ENCODE data around the gene FAM186B. TPM values are rescaled to one million over a fixed set of nuclear protein-coding genes. Genes with fewer than 3 reads are reported as not detected.

Gene FAM186B
- polyA plus RNA-seq, 1 of the 3 experiments (the other 2 are of a cell fraction): 0.16 TPM

- peaks cover 5% of the 10 kb centered on the region for H3F3A ChIP-seq (replicated peaks; ENCODE audit: insufficient read depth)
- peak; percentile 25 for DNase-seq
- TF ChIP-seq REST (IDR thresholded peaks at IDR 0.05; ENCODE audit: low read depth, low read length) (no peak), FOXM1 (IDR thresholded peaks at IDR 0.05; ENCODE audit: low read depth) (no peak), MAX (IDR thresholded peaks at IDR 0.05; ENCODE audit: low read depth) (no peak), EZH2phosphoT487 (IDR thresholded peaks at IDR 0.05; ENCODE audit: borderline replicate concordance, low read depth) (no peak), FOSL2 (IDR thresholded peaks at IDR 0.05; ENCODE audit: borderline replicate concordance, low read depth) (no peak), EP300 (IDR thresholded peaks at IDR 0.05; ENCODE audit: borderline replicate concordance in 1 of 2, low read depth in 1 of 2, low read length in 1 of 2) (no peak), USF1 (IDR thresholded peaks at IDR 0.05; ENCODE audit: borderline replicate concordance, low read depth) (no peak), NFIC (IDR thresholded peaks at IDR 0.05; ENCODE audit: borderline replicate concordance) (no peak), RAD21 (IDR thresholded peaks at IDR 0.05; ENCODE audit: low read length) (no peak), TEAD4 (IDR thresholded peaks at IDR 0.05; ENCODE audit: borderline replicate concordance, insufficient read depth) (no peak), POLR2AphosphoS5 (IDR thresholded peaks at IDR 0.05; ENCODE audit: low read depth, low read length) (no peak), USF2 (IDR thresholded peaks at IDR 0.05; ENCODE audit: borderline replicate concordance, low read depth, low read length) (no peak), ZBTB33 (IDR thresholded peaks at IDR 0.05; ENCODE audit: borderline replicate concordance, low read depth) (no peak), TAF1 (IDR thresholded peaks at IDR 0.05; ENCODE audit: borderline replicate concordance, low read depth, low read length) (no peak), CHD2 (IDR thresholded peaks at IDR 0.05; ENCODE audit: low read length, partially characterized antibody) (no peak), FOXJ3 (CRISPR knock-in tag; IDR thresholded peaks at IDR 0.05) (no peak), NRF1 (IDR thresholded peaks at IDR 0.05; ENCODE audit: low read depth, low read length) (no peak)
- H3K4me1 ChIP-seq (ENCODE audit: control insufficient read depth in 1 of 2, insufficient read depth in 2 of 2, low read depth in 1 of 2, low read length in 1 of 2): no peaks in the 10 kb centered on the region; a peak in 1 of 4 replicates
- no peaks in the 10 kb centered on the region for H3K9me3 ChIP-seq
- H3K36me3 ChIP-seq (replicated peaks in 1 of 2; ENCODE audit: control insufficient read depth in 1 of 2, insufficient read depth in 2 of 2, low read length in 1 of 2): peaks cover 0 to 3% of the 10 kb centered on the region in 2 experiments
- H4K20me1 ChIP-seq (ENCODE audit: insufficient read depth): no peaks in the 10 kb centered on the region
- WGBS (ENCODE audit: low lambda C conversion rate): 65% methylated on average over 5 of the region's 7 CpGs
- no peak overlapping the region for H3K9ac ChIP-seq
- no peaks in the 10 kb centered on the region for H3K79me2 ChIP-seq (ENCODE audit: insufficient read depth)
- H3K9me2 ChIP-seq: no peaks in the 10 kb centered on the region
- ChIA-PET CTCF (interaction anchor here (1.2 to 9.9 kb wide), 5 partner anchors 10 to 194 kb away, joined by 4 to 76 read pairs (median 9); no protein-coding TSS in a partner anchor), POLR2A (no interaction called here)
- no peaks in the 10 kb centered on the region for H3K27me3 ChIP-seq (ENCODE audit: insufficient read depth)
- H2AFZ ChIP-seq (ENCODE audit: low read depth): no peak overlapping the region
- H3K4me2 ChIP-seq: no peak overlapping the region
- H3K4me3 ChIP-seq (ENCODE audit: low read depth in 2 of 2, low read length in 1 of 2): no peak overlapping the region
- no peak overlapping the region for H3K27ac ChIP-seq (ENCODE audit: low read depth in 2 of 2, low read length in 1 of 2)
Measured at GRCh38 chr12:49552014-49552413, 53.4 kb downstream of the FAM186B start.
